ENCODE data around the gene C17orf107. TPM values are rescaled to one million over a fixed set of nuclear protein-coding genes. Genes with fewer than 3 reads are reported as not detected.

Gene C17orf107
- polyA plus RNA-seq, 1 donor (not counting 4 experiments of a cell fraction or from before 2014, with no cell fraction given): 0.33 TPM

DNA sequence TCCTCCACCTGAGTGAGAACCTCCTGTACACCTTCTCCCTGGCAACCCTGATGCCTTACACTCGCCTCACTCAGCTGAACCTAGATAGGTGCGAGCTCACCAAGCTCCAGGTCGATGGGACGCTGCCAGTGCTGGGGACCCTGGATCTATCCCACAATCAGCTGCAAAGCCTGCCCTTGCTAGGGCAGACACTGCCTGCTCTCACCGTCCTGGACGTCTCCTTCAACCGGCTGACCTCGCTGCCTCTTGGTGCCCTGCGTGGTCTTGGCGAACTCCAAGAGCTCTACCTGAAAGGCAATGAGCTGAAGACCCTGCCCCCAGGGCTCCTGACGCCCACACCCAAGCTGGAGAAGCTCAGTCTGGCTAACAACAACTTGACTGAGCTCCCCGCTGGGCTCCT is 33.4 kb downstream of the C17orf107 start:
- Histone ChIP-seq H3K9ac (ENCODE audit: control insufficient read depth, extremely low read depth, insufficient read depth, low read length) (no peak overlapping the region), H3K27me3 (ENCODE audit: control insufficient read depth, extremely low read depth, insufficient read depth, low read length) (no peaks in the 10 kb centered on the region), H3K79me2 (ENCODE audit: control insufficient read depth, insufficient read depth, low read length) (peaks cover 1% of the 10 kb centered on the region), H3K4me1 (ENCODE audit: control insufficient read depth, extremely low read depth, insufficient read depth, low read length) (peaks cover 7% of the 10 kb centered on the region), H3K36me3 (ENCODE audit: control insufficient read depth in 2 of 2, extremely low read depth in 1 of 2, insufficient read depth in 2 of 2, low read length in 2 of 2) (peaks cover 4 to 13% of the 10 kb centered on the region in 2 experiments), H4K20me1 (ENCODE audit: control insufficient read depth, extremely low read depth, insufficient read depth, low read length) (no peaks in the 10 kb centered on the region), H3K27ac (ENCODE audit: control insufficient read depth, insufficient read depth, low read length) (no peak overlapping the region), H3K9me3 (ENCODE audit: control insufficient read depth, low read depth, low read length) (no peaks in the 10 kb centered on the region), H3K4me3 (ENCODE audit: control insufficient read depth in 2 of 3, extremely low read depth in 1 of 3, insufficient read depth in 2 of 3, low read depth in 1 of 3, low read length in 3 of 3) (no peak overlapping the region), H2AFZ (ENCODE audit: control insufficient read depth, low read length) (no peak overlapping the region), H3K4me2 (ENCODE audit: control insufficient read depth, extremely low read depth, insufficient read depth, low read depth, low read length) (no peak overlapping the region), H3K9me1 (ENCODE audit: control insufficient read depth, extremely low read depth, insufficient read depth, low read length) (no peaks in the 10 kb centered on the region)
- TF ChIP-seq CTCF (optimal IDR thresholded peaks at IDR 0.05 in 1 of 3, IDR thresholded peaks at IDR 0.05 in 1 of 3, conservative IDR thresholded peaks at IDR 0.05 in 1 of 3; ENCODE audit: extremely low read depth in 1 of 3, insufficient read depth in 2 of 3, low read length in 3 of 3): no peak
- TF ChIP-seq EZH2 (IDR thresholded peaks at IDR 0.05; ENCODE audit: low read length): no peak
- no peak for DNase-seq (ENCODE audit: low read depth, low spot score)
- FAIRE-seq: no peak
- dilution Hi-C loops (cut with MboI; ENCODE audit: extremely low pct_ligation_motif_present, low sequenced_read_pairs): no loop called here

DNA sequence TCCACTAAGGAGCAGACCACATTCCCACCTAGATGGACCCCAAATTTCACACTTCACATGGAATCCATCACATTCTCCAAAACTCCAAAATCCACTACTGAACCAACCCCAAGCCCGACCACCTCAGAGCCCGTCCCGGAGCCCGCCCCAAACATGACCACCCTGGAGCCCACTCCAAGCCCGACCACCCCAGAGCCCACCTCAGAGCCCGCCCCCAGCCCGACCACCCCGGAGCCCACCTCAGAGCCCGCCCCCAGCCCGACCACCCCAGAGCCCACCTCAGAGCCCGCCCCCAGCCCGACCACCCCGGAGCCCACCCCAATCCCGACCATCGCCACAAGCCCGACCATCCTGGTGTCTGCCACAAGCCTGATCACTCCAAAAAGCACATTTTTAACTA is 34.3 kb downstream of the C17orf107 start:
- Histone ChIP-seq H3K9ac (ENCODE audit: control insufficient read depth, extremely low read depth, insufficient read depth, low read length) (no peak overlapping the region), H3K4me1 (ENCODE audit: control insufficient read depth, extremely low read depth, insufficient read depth, low read length) (peaks cover 8% of the 10 kb centered on the region), H3K4me2 (ENCODE audit: control insufficient read depth, extremely low read depth, insufficient read depth, low read depth, low read length) (no peak overlapping the region), H3K9me1 (ENCODE audit: control insufficient read depth, extremely low read depth, insufficient read depth, low read length) (no peaks in the 10 kb centered on the region), H3K27me3 (ENCODE audit: control insufficient read depth, extremely low read depth, insufficient read depth, low read length) (no peaks in the 10 kb centered on the region), H2AFZ (ENCODE audit: control insufficient read depth, low read length) (no peak overlapping the region), H3K36me3 (ENCODE audit: control insufficient read depth in 2 of 2, extremely low read depth in 1 of 2, insufficient read depth in 2 of 2, low read length in 2 of 2) (peaks cover 10 to 19% of the 10 kb centered on the region in 2 experiments), H4K20me1 (ENCODE audit: control insufficient read depth, extremely low read depth, insufficient read depth, low read length) (no peaks in the 10 kb centered on the region), H3K79me2 (ENCODE audit: control insufficient read depth, insufficient read depth, low read length) (peaks cover 10% of the 10 kb centered on the region), H3K4me3 (ENCODE audit: control insufficient read depth in 2 of 3, extremely low read depth in 1 of 3, insufficient read depth in 2 of 3, low read depth in 1 of 3, low read length in 3 of 3) (no peak overlapping the region), H3K27ac (ENCODE audit: control insufficient read depth, insufficient read depth, low read length) (no peak overlapping the region), H3K9me3 (ENCODE audit: control insufficient read depth, low read depth, low read length) (no peaks in the 10 kb centered on the region)
- no peak for FAIRE-seq
- dilution Hi-C loops (cut with MboI; ENCODE audit: extremely low pct_ligation_motif_present, low sequenced_read_pairs): no loop called here
- no peak for DNase-seq (ENCODE audit: low read depth, low spot score)
- TF ChIP-seq EZH2 (IDR thresholded peaks at IDR 0.05; ENCODE audit: low read length) (no peak), CTCF (optimal IDR thresholded peaks at IDR 0.05 in 1 of 3, IDR thresholded peaks at IDR 0.05 in 1 of 3, conservative IDR thresholded peaks at IDR 0.05 in 1 of 3; ENCODE audit: extremely low read depth in 1 of 3, insufficient read depth in 2 of 3, low read length in 3 of 3) (no peak)

All from keratinocyte (primary cell).